Mesendoderm (in vitro differentiated cells): ENCODE results near the gene ORMDL2.

Source experiments
- DNase-seq: peaks from one replicate; pipeline ENCODE4 v3.0.0; 2013
- H2AK5ac ChIP-seq: 2 replicates; pipeline ENCODE4 v1.6.1; 2013; ENCODE audit warnings: low read length, inconsistent platforms
- H2BK120ac ChIP-seq: 2 replicates; pipeline ENCODE4 v1.6.1; 2013; ENCODE audit warnings: low read depth, mild to moderate bottlenecking, low read length, moderate library complexity, mixed read lengths
- H2BK15ac ChIP-seq: replicated peaks from 2 replicates; pipeline ENCODE4 v1.6.1; 2013; ENCODE audit warnings: low read depth, mild to moderate bottlenecking, moderate library complexity
- H2BK5ac ChIP-seq: 2 replicates; pipeline ENCODE4 v1.6.1; 2013; ENCODE audit warnings: low read length, inconsistent platforms
- H3K18ac ChIP-seq: 2 replicates; pipeline ENCODE4 v1.6.1; 2013; ENCODE audit warnings: mild to moderate bottlenecking, low read length, mixed read lengths
- H3K23ac ChIP-seq: one replicate; pipeline ENCODE4 v1.6.1; 2013; ENCODE audit warnings: low read length
- H3K27ac ChIP-seq: 2 replicates; pipeline ENCODE4 v1.5.1; 2013; ENCODE audit warnings: low read depth, mild to moderate bottlenecking, inconsistent platforms, low read length, moderate library complexity
- H3K27me3 ChIP-seq: 2 replicates; pipeline ENCODE4 v1.6.1; 2013; ENCODE audit warnings: low read length, control low read depth, mild to moderate bottlenecking, inconsistent platforms; ENCODE audit not compliant: insufficient read depth, poor library complexity
- H3K36me3 ChIP-seq: 2 replicates; pipeline ENCODE4 v1.6.1; 2013; ENCODE audit warnings: low read length, inconsistent platforms; ENCODE audit not compliant: control insufficient read depth, insufficient read depth
- H3K4ac ChIP-seq: one replicate; pipeline ENCODE4 v1.6.1; 2013; ENCODE audit warnings: low read depth, mild to moderate bottlenecking, low read length, moderate library complexity
- H3K4me1 ChIP-seq: 2 replicates; pipeline ENCODE4 v1.6.1; 2013; ENCODE audit warnings: low read depth, low read length, inconsistent platforms; ENCODE audit not compliant: control insufficient read depth
- H3K4me2 ChIP-seq: 2 replicates; pipeline ENCODE4 v1.6.1; 2013; ENCODE audit warnings: low read length
- H3K4me3 ChIP-seq: 2 replicates; pipeline ENCODE4 v1.5.1; 2013; ENCODE audit warnings: mild to moderate bottlenecking, low read length
- H3K56ac ChIP-seq: one replicate; pipeline ENCODE4 v1.6.1; 2013; ENCODE audit warnings: low read length
- H3K79me1 ChIP-seq: 2 replicates; pipeline ENCODE4 v1.6.1; 2013; ENCODE audit warnings: low read length, inconsistent platforms
- H3K79me2 ChIP-seq: 2 replicates; pipeline ENCODE4 v1.6.1; 2013; ENCODE audit warnings: mild to moderate bottlenecking, low read length; ENCODE audit not compliant: control insufficient read depth, insufficient read depth
- H3K9ac ChIP-seq: 2 replicates; pipeline ENCODE4 v1.6.1; 2013; ENCODE audit warnings: low read length, inconsistent platforms
- H4K5ac ChIP-seq: one replicate; pipeline ENCODE4 v1.6.1; 2013; ENCODE audit warnings: low read length
- H4K8ac ChIP-seq: one replicate; pipeline ENCODE4 v1.6.1; 2013; ENCODE audit warnings: low read depth, mild to moderate bottlenecking, control low read depth, low read length, moderate library complexity
- WGBS: extraction: QIAGEN DNeasy Blood & Tissue Kit; methylation state at CpG from one replicate; pipeline ENCODE4 v1.1.7; 2013; ENCODE audit warnings: low lambda C conversion rate, missing lambda C conversion rate; ENCODE audit not compliant: insufficient coverage; ENCODE audit errors: extremely low coverage; 5-methylcytosine and 5-hydroxymethylcytosine counted together

Gene ORMDL2

DNA sequence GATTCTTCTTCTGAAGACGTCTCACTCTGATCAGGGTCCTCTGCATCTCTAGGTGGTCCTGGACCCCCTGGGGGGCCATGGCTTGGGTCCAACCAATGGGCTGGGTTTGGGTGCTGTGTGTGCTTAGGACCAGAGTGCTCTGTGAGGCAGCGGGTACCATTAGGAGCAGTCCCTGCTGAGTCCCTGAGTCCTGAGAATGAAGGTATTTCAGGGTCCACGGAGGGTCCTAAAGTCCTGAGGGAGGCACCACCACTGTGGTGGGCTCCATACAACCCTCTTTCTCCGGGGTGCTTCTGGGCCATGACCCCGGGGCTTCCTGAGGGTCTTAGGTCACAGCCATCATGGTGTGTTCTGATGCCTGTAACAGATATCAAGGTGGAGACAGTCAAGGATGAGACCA lies 10.5 kb downstream of the ORMDL2 start:
- DNase-seq: no peak
- peak overlapping the region; percentile 64 for H3K9ac ChIP-seq
- WGBS: no CpG with 5 or more reads among the region's 5 CpGs

DNA sequence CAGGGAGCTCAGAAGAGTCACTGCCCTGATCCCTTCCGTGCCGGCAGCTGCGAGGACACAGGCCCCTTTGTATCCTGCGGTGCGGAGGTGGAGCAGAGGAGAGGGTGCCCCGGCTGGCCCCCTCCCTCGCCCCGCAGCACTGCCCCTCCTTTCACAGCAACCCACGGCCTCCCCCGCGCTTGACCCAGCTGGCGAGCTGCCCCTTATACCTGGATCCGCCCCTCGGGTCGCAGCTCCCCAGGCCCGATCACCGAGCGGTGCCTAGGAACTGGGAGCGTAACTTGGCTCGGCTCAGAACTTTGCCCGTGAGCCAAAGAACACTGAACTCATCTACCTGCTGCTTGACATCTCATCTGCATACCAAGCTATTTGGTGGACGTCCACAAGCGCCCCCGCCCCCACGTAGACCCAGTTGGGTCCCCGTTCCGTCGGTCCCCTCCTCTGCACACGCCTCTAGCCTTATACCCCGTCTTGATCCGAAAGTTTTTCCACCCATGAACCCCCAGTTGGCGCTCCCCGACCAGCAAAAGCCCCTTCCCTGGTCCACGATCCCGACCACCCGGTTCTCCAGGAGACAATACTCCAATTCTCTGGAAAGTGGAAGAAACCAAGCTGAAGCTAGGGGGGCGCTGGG lies 12.2 kb downstream of the ORMDL2 start:
- peak overlapping the region; percentile 82 for H3K4me3 ChIP-seq
- no CpG with 5 or more reads among the region's 37 CpGs for WGBS
- DNase-seq: peak; percentile 71

More for the DNA sequence above, 10.5 kb downstream of the ORMDL2 start:
- Histone ChIP-seq H2BK5ac (no peak overlapping the region), H4K8ac (no peak overlapping the region), H3K4me2 (peak overlapping the region; percentile 5), H3K4me1 (peaks cover 11% of the 10 kb centered on the region), H3K23ac (no peak overlapping the region), H3K36me3 (no peaks in the 10 kb centered on the region), H2AK5ac (peak overlapping the region; percentile 14), H2BK15ac (no peak overlapping the region), H3K4ac (no peak overlapping the region), H3K79me2 (peaks cover 21% of the 10 kb centered on the region), H2BK120ac (no peak overlapping the region), H3K18ac (no peak overlapping the region), H3K27me3 (no peaks in the 10 kb centered on the region), H3K56ac (peak overlapping the region; percentile 73), H3K27ac (no peak overlapping the region), H3K79me1 (peaks cover 8% of the 10 kb centered on the region), H3K4me3 (no peak overlapping the region), H4K5ac (no peak overlapping the region)

DNA sequence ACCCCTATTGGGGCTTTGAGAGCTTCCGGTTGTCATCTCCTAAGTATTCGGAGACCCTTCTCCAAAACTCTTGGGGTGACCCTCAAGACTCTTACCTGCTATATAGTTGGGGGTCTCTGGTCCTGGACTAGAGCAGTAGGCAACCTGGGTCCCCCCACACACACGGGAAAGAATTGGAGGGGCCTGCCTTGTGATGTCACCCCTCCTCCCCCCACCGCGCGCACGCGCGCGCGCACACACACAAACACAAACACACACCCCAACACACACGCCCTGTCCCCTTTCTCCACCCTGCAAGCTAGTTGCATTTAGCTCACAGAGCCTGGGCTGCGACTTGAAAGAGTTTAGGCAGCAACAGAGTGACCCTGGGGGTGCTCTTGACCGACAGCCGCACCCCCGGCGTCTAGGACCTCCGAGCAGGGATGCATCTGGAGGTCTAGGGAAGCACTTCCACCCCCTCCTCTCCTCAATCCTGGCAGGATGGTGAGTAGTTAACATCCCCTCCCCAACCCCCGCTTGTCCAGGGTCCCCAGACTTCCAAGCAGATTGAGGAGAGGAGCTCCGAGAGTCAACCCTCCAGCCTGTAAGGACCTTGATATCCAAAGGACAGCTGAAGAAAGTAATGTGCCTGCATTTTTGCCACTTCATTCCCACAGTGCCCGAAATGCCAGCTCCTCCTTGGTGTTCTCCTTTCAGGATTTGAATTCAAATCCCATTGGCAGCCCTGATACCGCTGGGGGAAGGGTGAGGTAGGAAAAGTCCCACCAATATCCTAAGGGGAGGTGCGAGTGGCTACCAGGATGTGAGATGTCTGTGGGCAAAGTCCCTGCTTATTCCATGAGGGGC lies 13.0 kb downstream of the ORMDL2 start:
- H3K4me3 ChIP-seq: peak overlapping the region; percentile 82
- peak overlapping the region; percentile 78 for H2AK5ac ChIP-seq
- H4K5ac ChIP-seq: no peak overlapping the region
- H3K23ac ChIP-seq: no peak overlapping the region
- H2BK15ac ChIP-seq: no peak overlapping the region
- H3K4me1 ChIP-seq: peaks cover 8% of the 10 kb centered on the region
- H3K27me3 ChIP-seq: no peaks in the 10 kb centered on the region
- DNase-seq: peak; percentile 74
- H2BK5ac ChIP-seq: no peak overlapping the region
- H3K79me2 ChIP-seq: peaks cover 17% of the 10 kb centered on the region
- peak overlapping the region; percentile 90 for H3K9ac ChIP-seq
- no CpG with 5 or more reads among the region's 23 CpGs for WGBS
- H3K18ac ChIP-seq: peak overlapping the region; percentile 45
- peak overlapping the region; percentile 31 for H4K8ac ChIP-seq
- H3K4me2 ChIP-seq: peak overlapping the region; percentile 89
- H3K56ac ChIP-seq: peak overlapping the region; percentile 88
- peaks cover 8% of the 10 kb centered on the region for H3K79me1 ChIP-seq
- H3K36me3 ChIP-seq: no peaks in the 10 kb centered on the region
- H3K27ac ChIP-seq: peak overlapping the region; percentile 69
- H2BK120ac ChIP-seq: no peak overlapping the region
- no peak overlapping the region for H3K4ac ChIP-seq

More for the DNA sequence above, 12.2 kb downstream of the ORMDL2 start:
- Histone ChIP-seq H3K56ac (peak overlapping the region; percentile 88), H2BK5ac (peak overlapping the region; percentile 57), H3K9ac (peak overlapping the region; percentile 90), H3K36me3 (no peaks in the 10 kb centered on the region), H3K4me1 (peaks cover 8% of the 10 kb centered on the region), H3K79me2 (peaks cover 19% of the 10 kb centered on the region), H3K4ac (no peak overlapping the region), H3K27ac (peak overlapping the region; percentile 69), H4K8ac (no peak overlapping the region), H3K23ac (peak overlapping the region; percentile 29), H3K27me3 (no peaks in the 10 kb centered on the region), H3K4me2 (peak overlapping the region; percentile 89), H3K79me1 (peaks cover 8% of the 10 kb centered on the region), H2AK5ac (no peak overlapping the region), H4K5ac (no peak overlapping the region), H2BK120ac (no peak overlapping the region), H2BK15ac (no peak overlapping the region), H3K18ac (peak overlapping the region; percentile 33)

DNA sequence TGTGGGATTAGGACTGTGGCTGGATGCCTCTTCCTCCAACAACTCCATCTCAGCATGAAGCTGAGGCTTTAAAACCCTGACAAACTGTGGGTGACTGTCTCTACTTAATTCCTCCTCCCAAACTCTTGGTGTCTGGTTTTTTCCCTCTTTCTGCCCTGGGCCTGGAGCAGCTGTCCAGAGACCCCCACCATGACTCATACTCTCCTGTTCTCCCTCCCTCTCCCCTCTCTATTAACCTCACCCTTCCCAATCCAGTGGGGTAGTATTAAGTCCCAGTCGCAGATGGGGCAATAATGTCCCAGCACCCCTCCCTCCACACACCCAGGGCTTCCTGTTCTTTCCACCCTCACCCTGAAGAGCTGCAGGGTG lies 13.6 kb downstream of the ORMDL2 start:
- H2BK5ac ChIP-seq: peak overlapping the region; percentile 30
- peaks cover 8% of the 10 kb centered on the region for H3K79me1 ChIP-seq
- no peaks in the 10 kb centered on the region for H3K36me3 ChIP-seq
- H3K56ac ChIP-seq: peak overlapping the region; percentile 88
- H2BK120ac ChIP-seq: no peak overlapping the region
- peak overlapping the region; percentile 78 for H2AK5ac ChIP-seq
- H4K5ac ChIP-seq: no peak overlapping the region
- H3K23ac ChIP-seq: no peak overlapping the region
- H3K4me3 ChIP-seq: no peak overlapping the region
- no peak overlapping the region for H3K18ac ChIP-seq
- WGBS: no CpG with 5 or more reads among the region's 1 CpG
- H2BK15ac ChIP-seq: no peak overlapping the region
- H3K27me3 ChIP-seq: no peaks in the 10 kb centered on the region
- peak overlapping the region; percentile 89 for H3K4me2 ChIP-seq
- H4K8ac ChIP-seq: no peak overlapping the region
- no peak overlapping the region for H3K27ac ChIP-seq
- H3K4ac ChIP-seq: no peak overlapping the region
- no peak for DNase-seq
- peaks cover 8% of the 10 kb centered on the region for H3K4me1 ChIP-seq
- H3K79me2 ChIP-seq: peaks cover 17% of the 10 kb centered on the region
- H3K9ac ChIP-seq: peak overlapping the region; percentile 90

DNA sequence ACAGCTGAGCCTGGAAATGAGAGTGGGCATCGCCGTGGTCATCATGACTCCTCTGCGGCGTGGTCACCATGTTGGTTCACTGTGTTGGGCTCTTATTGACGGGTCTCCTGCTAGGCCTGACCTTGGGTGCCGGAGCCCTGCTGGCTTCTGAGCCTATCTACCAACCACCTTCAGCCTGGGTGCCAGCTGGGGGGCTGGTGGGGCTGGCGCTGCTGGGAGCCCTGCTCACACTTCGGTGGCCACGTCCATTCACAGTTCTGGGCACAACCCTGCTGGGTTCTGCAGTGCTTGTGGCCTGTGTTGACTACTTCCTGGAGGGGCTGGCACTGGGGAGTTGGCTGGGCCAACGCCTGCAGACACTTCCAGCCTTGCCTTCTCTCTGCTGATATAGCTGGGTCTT lies 15.2 kb downstream of the ORMDL2 start:
- Histone ChIP-seq H3K56ac (no peak overlapping the region), H3K79me1 (peaks cover 4% of the 10 kb centered on the region), H3K27me3 (no peaks in the 10 kb centered on the region), H2BK5ac (no peak overlapping the region), H3K27ac (no peak overlapping the region), H3K36me3 (no peaks in the 10 kb centered on the region), H3K9ac (no peak overlapping the region), H2AK5ac (no peak overlapping the region), H2BK15ac (no peak overlapping the region), H3K4me3 (no peak overlapping the region), H4K8ac (no peak overlapping the region), H4K5ac (no peak overlapping the region), H2BK120ac (no peak overlapping the region), H3K79me2 (peaks cover 7% of the 10 kb centered on the region), H3K23ac (no peak overlapping the region), H3K4me2 (no peak overlapping the region), H3K4ac (no peak overlapping the region), H3K4me1 (peaks cover 6% of the 10 kb centered on the region), H3K18ac (no peak overlapping the region)
- no CpG with 5 or more reads among the region's 10 CpGs for WGBS
- DNase-seq: no peak
